HL-60/S4 treated with phorbol 12-myristate 13-acetate at 8.2 ng/mL for 4 days and 3 days (cell line): ENCODE data around the gene CCDC112.
"Not testable (repeated sequence)": the region's sequence is repeated elsewhere in the genome, so short reads cannot be mapped to it uniquely, and the experiment has no call there.

Experiments
- in situ Hi-C: fragments of 300-500 bp; cut with MboI; formaldehyde crosslinking; loops from 2 replicates; pipeline ENCODE4 v1.15.0; 2022; ENCODE audit warnings: low sequenced_read_pairs

Gene CCDC112, protein sequence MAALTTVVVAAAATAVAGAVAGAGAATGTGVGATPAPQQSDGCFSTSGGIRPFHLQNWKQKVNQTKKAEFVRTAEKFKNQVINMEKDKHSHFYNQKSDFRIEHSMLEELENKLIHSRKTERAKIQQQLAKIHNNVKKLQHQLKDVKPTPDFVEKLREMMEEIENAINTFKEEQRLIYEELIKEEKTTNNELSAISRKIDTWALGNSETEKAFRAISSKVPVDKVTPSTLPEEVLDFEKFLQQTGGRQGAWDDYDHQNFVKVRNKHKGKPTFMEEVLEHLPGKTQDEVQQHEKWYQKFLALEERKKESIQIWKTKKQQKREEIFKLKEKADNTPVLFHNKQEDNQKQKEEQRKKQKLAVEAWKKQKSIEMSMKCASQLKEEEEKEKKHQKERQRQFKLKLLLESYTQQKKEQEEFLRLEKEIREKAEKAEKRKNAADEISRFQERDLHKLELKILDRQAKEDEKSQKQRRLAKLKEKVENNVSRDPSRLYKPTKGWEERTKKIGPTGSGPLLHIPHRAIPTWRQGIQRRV

DNA sequence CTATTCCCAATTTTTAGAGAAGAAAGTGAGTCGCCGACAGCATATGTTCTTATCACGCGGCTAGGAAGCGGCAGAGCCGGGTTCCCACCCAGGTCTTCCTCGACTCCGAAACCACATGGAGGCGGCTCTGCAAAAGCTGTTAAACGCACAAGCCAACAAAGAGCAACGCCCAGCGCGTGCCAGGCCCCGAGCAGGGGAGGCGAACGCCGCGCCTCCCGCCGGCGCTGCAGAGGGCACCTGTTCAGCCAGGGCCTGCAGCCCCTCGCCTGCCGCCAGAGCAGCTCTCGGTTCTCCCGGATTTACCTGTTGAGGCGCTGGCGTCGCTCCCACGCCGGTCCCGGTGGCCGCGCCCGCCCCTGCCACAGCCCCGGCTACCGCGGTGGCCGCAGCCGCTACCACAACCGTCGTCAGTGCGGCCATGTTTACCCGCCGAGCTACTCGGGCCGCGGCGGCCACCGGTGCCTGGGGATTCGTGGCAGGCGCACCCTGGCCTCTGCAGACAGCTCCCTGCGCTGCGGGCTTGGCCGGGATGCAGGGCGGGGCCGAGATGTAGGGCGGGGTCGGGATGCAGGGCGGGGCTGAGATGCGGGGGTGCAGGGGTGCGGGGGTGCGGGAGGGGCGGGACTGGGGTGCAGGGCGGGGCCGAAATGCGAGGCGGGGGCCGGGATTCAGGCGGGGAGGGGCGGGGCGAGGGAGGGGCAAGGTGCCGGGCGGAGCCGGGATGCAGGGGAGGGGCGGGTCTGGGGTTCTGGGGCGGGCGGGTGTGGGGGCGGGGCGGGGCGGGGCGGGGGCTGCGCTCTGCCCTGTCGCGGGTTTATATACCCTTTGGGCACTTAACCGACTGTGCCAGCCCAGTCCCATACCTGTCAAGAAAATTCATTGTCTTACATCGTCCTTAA lies at the start of gene CCDC112:
TSS of gene CCDC112 (minus strand) at position 531 of the 899 bp plus-strand sequence. CDS start at position 420, 111 bp downstream.
- in situ Hi-C loops = no loop called here

DNA sequence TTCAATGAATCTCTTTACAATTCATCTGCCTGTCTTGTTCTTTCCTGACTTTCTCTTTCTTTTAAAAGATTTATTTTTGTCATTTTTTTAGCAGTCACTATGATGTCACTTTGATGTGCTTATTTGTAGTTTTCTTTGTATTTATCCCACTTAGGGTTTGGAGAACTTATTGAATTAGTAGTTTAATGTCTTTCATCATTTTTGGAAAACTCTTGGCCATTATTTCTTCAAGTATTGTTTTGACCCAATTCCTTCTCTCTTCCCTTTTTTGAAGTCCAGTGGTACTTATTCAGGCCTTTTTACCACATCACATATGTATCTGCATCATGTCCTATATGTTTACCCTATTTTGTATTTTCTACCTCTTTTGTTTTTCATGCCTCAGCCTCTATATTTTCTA lies 48.9 kb upstream of the CCDC112 start:
- in situ Hi-C loops = no loop called here

DNA sequence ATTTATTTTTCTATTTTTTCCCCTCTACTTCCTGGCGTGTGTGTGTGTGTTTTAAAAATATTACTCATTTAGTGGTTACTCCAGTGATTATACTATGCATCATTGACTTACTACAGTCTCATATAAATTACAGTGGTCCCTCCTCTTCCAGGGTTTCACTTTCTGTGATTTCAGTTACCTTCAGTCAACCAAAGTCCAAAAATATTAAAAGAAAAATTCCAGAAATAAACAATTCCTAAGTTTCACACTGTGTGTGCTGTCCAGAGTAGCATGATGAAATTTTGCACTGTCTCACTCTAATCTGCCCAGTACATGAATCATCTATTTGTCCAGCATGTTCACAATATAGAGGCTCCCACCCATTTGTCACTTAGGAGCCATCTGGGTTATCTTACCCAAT lies 47.4 kb upstream of the CCDC112 start:
- in situ Hi-C loops = no loop called here

DNA sequence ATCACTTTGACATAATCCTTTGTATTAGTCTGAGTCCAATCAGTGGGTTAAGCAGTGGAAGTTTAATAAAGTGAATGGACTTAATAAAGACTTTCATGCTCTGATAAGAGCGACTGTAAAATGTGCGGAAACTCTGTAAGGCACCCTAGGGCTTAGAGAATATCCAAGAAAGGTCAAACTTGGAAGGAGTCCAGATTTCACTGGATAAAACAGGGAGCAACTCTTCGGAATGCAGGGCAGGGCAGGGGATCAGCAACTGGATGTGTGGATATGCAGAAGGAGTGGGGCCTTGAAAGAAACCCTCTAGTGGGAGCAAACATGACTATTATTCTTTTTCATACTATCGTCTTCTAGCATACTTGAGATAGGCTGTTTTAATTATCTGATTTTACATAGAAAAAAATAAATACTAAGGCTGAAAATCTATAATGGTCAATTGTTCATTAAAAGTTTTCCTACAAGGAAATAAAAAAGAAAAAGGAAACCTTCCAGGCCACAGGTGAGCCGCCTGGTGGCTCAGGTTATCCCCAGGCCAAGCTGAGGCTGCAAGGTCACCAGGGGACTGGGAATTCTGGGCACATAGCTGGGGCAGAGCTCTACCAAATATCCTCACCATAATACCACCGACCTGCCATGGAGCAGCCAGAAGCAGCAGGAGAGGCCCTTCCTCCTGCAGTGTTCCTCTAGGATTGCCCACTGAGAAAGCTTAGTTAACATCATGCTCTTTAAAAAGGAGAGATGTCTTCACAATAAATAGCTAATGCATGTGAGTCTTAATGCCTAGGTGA lies 46.3 kb upstream of the CCDC112 start:
- in situ Hi-C loops = no loop called here

DNA sequence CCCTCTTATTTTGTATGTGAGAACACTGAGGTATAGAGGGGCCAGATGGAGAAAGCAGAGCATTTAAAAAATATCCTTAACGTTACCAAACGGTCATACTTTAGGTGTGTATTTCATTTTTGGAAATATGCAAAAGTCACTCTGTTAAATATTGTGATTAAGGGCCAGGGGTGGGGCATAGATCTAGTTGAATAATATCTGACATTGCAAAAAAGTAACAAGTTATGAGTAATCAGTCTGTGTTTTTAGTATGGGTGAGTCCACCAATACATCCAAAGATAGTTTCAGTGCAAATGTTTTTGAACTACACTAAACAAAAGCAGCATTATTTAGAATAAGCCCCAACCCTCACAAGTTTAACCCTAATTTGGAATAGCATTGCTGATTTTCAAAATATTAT lies 45.3 kb upstream of the CCDC112 start:
- in situ Hi-C loops = no loop called here

DNA sequence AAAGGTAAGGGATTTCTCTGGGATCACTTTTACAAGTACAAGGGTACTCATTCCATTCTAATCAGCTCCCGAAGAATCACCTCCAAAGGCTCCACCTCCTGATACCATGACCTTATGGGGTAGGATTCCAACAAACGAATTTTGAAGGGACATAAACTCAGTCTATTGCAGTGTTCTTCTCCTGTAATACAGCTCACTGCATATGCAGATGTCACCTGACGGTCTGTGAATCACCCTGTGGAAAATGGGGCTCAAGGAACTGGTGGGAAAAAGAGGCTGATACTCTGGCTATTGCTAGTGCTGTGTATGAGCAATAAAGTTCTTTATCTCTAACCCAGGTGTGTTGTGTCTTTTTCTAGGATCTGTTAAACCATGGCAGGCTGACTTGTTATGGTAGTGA lies 42.4 kb upstream of the CCDC112 start:
- in situ Hi-C loops = no loop called here

DNA sequence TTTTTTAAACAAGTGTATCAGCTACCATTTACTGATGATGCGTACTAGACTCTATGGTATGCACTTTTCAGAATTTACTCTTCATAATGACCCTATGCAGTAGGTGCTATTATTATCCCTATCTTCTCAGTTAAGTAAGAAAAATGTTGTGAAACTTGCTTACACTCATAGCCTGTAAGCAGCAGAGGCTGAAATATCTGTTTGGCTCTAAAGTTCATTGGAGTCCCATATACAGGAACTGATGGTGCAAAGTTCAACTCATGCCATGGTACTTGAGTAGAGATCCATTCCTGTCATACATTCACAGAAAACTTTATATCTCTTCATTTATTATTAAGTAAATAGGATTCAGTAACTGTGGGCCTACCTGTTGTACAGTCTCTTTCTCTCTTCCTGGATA lies 41.4 kb upstream of the CCDC112 start:
- in situ Hi-C loops = no loop called here

DNA sequence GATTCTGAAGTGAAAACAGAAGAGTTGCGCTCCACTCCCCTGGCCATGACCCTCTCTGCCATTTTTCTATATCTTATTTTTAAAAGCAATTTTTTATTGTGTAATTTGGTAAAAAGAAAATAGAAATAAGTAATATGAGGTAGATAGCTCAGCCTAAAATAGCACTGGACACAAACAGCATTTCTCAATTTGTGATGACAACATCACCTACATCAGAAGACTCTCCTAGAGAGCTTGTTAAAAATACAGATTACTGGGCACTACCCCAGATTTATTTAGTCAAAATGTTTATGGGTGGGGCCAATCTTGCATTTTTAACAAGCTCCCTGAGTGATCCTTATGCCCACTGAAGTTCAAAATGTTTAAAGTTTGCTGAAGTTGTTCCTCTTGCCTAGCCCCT lies 40.5 kb upstream of the CCDC112 start:
- in situ Hi-C loops = no loop called here

DNA sequence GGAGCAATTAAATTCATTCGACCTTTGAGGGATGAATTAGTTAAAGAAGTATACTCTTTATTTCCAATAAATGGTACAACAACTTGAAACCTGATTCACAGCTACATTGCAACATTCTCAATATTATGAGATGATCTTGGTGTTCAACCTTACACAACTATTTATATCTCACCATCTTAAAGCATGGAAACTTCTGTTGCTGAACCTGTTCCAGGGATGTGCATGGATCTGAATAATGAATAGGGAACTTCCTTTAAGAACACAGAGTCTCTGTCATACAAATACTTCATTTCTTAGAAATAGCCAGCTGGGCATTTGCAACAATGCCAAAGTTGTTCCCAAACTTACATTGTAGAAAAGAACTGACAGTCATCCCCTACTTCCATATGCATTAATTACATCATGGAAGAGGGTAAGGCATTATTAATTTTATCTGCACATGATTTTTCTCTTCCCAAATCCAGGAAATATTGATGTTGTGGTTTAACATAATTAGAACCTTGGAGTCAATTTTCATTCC lies 39.8 kb upstream of the CCDC112 start:
- in situ Hi-C loops = no loop called here

DNA sequence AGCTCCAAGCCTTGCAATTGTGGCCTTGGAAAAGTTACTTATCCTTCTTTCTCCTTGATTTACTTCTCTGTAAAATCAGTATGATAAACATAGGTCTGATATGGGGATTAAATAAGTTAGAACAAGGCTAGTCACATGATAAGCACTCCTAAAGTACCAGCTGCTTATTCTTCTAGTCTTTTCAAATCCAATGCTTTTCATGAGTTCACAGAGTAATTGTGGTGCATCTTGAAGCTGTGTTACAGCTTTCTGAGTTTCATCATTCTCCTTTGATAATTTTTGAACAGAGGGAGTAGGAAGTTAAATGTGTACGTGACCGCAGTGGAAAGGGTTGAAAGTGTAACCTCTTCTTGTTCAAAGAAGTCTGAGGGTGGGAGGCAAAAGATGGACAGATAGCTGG lies 38.8 kb upstream of the CCDC112 start:
- in situ Hi-C loops = no loop called here

DNA sequence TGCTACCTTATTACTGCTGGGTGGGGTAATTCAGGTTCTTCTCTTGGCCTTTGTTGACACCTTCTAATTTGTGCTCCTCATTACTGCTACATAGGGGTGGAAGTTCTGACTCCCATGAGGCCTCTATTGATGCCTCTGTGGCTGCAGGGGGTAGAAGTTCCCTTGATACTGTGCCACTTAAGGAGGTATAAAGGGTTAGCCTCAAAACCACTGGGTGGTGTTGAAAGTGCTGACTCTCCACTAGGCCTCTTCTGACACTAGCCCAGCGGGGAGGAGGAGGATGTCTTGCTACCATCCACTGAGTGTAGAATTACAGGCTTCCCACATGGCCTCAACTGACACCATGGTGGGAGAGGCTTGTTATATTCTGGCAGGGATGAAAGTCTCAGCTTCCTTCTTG lies 36.7 kb upstream of the CCDC112 start:
- in situ Hi-C loops = no loop called here

DNA sequence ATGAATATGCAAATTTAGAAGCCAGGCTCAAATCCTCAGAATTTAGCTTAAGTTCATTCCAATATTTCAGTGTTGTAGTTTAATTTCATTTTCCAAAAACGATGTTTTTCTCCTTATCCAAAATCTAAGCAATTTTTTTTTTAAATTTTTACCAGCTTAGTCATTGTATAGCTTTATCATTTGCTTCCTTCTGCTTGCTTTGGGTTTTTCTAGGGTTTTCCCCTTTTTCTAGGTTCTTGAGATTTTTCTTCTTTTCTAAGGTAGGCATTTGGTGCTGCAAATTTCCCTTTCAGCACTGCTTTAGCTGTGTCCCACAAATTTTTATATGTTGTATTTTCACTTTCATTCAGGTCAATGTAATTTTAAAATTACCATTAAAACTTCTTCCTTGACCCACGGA lies 34.4 kb upstream of the CCDC112 start:
- in situ Hi-C loops = no loop called here

DNA sequence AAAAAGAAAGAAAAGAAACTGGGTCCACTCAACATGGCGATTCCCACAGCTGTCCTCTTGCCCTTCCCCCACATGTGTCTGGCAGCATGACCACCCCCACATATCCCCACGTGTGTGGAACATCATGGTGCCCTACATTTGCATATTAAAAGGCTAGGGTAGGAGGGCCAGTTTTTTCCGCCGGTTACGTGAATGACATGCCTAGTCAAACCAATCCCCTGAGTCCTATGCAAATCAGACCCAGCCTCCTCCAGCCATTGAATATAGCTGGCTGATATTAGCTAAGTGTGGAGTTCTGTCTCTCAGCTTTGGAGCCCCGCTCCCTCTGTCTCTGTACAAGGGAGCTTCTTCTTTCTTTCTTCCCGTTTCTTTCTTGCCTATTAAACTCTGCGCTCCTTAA lies 33.0 kb upstream of the CCDC112 start:
- in situ Hi-C loops = no loop called here

DNA sequence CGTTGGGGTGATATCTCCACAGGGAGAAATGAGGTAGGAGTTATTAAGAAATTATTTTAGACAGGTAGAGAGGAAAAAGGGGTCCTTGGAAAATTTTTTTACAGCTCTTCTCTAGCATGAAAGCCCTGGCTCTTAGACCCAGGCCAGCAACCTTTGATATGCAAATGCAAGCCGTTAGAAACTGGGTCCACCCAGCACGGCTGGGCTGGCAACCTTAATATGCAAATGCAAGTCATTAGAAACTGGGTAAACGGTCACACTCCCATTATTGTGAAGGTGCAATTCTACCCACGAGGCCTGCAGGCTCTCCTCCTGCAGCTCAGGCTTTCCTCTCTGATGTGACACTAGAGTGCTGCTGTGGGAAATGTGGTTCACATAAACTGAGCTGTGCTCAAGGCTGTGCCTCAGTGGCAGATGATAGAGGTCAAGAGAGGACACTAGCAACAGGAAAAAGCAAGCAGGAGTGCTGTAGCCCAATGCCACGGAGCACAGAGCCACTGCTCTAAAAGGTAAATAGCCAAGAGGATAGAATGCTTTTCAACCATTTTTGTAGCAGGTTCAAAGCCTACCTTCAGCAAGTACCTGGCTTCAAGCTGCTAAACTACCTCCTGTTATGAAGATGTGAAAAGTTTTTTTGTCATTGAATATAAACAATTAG lies 32.3 kb upstream of the CCDC112 start:
- in situ Hi-C loops = not testable (repeated sequence)

DNA sequence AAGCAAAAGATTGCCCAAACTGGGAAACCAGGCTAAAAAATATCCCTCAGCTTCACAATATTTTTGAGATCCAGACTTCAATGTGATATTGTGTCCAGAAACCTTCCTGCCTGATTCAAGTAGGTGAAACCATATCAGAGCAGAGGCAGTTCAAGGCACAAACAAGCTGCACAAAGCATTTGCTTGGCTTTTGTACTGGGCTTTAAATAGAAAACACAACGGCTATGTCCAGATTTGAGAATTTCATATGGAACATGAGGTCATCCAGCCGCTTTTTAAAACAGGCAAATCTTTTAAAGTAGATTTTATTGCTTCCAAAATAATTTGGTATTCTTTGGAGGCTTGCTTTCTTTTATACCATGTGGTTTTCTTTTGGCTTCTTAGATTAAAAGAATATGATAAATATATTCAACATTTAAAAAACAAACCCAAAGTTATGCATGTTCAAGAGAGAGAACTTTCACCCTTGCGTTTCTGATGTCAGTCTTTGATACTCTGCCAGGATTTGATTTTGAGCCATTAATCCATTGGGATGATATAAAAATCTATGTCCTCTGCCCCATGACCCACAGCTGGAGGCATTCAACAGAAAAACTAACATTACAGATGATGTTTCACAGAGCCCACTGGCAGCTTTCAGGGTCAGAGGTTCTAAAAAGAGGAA lies 29.0 kb upstream of the CCDC112 start:
- in situ Hi-C loops = no loop called here

DNA sequence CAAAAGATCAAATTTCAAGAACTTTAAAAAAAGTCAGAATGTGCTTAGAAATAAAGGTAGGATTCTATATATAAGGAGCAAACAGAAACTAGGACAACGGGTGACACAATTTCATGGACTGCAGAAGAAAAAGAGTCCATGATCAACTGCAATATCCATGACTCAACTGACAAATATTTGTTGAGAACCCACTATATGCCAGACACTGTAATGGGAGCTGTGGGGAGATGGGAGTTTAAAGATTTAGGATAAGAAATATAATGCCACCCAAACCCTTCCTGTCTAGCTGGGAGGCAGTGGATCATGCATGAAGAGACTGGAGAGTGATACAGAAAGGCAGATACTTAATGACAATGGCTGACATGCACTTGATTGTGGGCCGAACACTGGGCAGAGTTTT lies 27.6 kb upstream of the CCDC112 start:
- in situ Hi-C loops = loop anchor here (25.0 kb wide), 1 partner anchor 263 kb away; no protein-coding TSS in a partner anchor

DNA sequence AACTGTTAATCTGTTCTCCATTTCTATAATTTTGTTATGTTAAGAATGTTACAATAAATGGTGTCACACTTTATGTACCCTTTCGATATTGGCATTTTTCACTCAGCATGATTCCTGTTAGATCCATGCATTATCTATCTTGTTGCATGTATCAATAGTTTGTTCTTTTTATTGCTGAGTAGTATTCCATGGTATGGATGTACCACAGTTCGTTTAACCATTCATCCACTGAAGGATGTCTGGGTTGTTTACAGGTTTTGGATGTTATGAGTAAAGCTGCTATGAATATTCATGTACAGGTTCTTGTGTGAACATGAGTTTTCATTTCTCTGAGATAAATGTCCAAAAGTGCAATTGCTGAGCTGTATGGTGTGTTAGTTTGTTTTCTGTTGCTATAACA lies 26.3 kb upstream of the CCDC112 start:
- in situ Hi-C loops = loop anchor here (25.0 kb wide), 1 partner anchor 265 kb away; no protein-coding TSS in a partner anchor

DNA sequence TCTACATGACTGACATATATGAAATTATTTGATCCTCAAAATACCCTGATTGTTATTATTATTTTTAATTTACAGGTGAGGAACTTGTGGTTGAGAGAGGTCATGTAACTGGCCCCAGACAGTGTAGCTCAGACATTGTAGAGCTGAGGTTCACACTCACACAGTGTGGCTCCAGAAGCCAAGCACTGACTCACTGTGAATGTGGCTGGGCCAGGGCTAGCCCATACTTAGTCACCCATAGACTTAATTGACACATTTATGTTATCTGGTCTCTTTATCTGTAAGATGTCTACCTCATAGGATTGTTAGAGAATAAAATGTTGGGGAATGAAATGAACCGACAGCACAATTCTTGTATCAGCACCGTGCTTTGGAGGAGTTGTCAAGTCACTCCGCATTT lies 24.9 kb upstream of the CCDC112 start:
- in situ Hi-C loops = loop anchor here (25.0 kb wide), 1 partner anchor 266 kb away; no protein-coding TSS in a partner anchor

DNA sequence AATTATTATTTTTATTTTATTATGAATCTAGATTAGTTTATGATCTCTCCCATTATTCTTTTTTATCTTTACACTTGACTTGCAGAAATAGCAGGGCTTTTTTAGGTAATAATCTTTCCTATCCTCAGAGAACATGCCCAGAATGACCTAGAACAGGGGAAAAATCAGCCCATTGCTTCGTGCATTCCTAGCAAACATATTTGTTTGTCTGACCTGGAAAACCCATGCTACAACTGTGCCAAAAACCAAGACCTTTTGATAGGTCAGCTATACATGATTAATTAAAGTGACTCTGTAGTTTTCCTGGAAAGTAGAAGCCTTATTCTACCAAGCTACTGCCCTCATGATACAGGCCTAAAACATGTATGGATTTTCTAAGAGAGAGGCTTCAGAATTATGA lies 24.1 kb upstream of the CCDC112 start:
- in situ Hi-C loops = loop anchor here (25.0 kb wide), 1 partner anchor 267 kb away; no protein-coding TSS in a partner anchor
